Stimulated activated CD8-positive, alpha-beta memory T cell treated with anti-CD3 and anti-CD28 coated beads, Interleukin-15, amount 100 ng/mL, for 4 hours (primary cell): Measurements from ENCODE around the gene NEIL3.

Source experiments
- DNase-seq, 2 donors: peaks; one replicate each; pipeline ENCODE4 v3.0.0-alpha.2; 2020; ENCODE audit warnings: low read depth in 2 of 2

NEIL3 gene, protein sequence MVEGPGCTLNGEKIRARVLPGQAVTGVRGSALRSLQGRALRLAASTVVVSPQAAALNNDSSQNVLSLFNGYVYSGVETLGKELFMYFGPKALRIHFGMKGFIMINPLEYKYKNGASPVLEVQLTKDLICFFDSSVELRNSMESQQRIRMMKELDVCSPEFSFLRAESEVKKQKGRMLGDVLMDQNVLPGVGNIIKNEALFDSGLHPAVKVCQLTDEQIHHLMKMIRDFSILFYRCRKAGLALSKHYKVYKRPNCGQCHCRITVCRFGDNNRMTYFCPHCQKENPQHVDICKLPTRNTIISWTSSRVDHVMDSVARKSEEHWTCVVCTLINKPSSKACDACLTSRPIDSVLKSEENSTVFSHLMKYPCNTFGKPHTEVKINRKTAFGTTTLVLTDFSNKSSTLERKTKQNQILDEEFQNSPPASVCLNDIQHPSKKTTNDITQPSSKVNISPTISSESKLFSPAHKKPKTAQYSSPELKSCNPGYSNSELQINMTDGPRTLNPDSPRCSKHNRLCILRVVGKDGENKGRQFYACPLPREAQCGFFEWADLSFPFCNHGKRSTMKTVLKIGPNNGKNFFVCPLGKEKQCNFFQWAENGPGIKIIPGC

GRCh38 chr4:177309522-177310371 lies at the start of gene NEIL3:
TSS of gene NEIL3 (plus strand) at chr4:177309874. CDS start at chr4:177309954, 80 bp downstream.
- peak; percentile 83 to 91 for DNase-seq

DNA sequence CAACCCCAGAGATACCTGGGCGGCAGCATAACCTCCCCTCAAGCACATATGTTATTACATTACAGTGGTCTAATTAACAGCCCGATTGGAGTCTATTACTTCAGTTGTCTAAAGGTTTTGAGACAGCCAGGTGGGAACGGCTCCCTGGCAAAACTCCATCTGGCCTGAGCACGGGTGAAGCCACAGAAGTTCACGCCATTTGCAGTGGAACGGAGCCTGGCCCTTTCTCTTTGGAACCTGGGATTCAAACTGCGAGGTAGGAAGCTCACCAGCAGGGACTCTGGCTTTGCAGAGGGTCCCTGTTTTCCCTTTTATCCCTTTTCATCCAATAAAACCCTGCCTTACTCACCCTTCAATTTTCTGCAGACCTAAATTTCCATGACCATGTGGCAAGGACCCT lies 45.9 kb upstream of the NEIL3 start:
- DNase-seq, result no peak

DNA sequence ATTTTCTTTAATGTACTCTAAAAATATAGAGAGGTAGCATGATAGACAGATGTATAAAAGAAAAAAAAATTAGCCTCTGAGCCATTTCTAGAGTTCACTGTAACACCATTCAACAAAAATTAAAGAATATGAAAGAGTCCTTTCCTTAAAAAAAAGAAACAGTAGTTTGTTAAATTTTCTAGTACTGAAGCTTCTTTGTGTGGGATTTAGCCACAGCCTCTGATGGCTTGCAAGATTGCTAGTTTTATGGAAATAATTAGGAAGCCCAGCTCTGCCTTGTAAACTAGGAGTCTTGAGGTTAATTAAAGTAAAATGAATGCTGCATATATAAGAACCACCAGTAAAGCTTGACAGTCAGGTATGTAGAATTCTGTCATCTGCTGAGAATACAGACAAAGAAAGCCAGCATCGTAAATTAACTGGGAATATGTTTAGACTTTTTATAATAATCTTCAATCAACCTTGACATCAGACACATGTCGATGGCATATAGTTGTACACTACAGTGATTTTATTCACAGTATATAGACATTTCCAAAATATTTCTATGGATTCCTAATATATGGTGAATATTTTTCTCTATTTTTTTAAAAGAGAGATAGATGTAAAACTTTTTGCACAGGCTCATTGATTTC lies 44.8 kb upstream of the NEIL3 start:
- DNase-seq, result no peak

- no peak for DNase-seq
Observed at GRCh38 chr4:177265729-177266128, 43.9 kb upstream of the NEIL3 start.

DNA sequence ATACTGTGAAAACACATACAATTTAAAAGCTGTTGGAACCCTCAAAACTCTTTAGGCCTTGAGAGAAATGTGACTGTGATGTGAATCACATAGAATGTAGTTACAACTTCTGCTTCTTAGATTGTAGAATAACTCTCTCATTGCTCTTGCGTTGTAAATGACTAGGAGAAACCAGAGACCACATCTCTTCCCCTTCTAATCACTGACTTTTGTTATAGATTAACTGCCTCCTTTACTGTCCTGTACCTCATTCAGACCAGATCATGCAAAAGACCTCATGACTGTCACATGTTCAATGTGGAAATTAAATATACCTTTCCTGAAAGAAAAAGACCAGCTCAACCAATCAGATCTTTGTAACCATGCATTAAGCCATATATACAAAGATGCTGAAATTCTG lies 43.2 kb upstream of the NEIL3 start:
- DNase-seq, result no peak

GRCh38 chr4:177267911-177268310 lies 41.8 kb upstream of the NEIL3 start:
- DNase-seq, result no peak

GRCh38 chr4:177271091-177271490 lies 38.6 kb upstream of the NEIL3 start:
- DNase-seq, result no peak

GRCh38 chr4:177271915-177272766 lies 37.5 kb upstream of the NEIL3 start:
- no peak for DNase-seq

DNA sequence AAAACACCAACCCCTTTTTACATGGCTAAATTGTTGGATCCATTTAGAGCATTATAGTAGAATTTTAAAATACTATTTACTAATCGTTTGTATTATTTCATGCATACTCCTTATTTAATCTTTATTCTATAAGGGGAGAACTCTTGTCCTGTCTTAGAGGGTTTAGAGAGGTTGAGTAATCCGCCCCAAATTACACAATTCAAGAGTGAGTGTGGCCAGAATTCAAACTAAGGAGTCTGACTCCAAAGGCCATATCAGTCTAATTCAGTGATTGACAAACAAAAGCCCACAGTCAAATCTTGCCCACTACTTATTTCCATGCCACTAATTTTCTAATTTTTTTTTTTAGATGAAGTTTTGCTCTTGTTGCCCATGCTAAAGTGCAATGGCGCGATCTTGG lies 33.7 kb upstream of the NEIL3 start:
- no peak for DNase-seq

- no peak for DNase-seq
Observed at GRCh38 chr4:177281351-177281909, 28.2 kb upstream of the NEIL3 start.

DNA sequence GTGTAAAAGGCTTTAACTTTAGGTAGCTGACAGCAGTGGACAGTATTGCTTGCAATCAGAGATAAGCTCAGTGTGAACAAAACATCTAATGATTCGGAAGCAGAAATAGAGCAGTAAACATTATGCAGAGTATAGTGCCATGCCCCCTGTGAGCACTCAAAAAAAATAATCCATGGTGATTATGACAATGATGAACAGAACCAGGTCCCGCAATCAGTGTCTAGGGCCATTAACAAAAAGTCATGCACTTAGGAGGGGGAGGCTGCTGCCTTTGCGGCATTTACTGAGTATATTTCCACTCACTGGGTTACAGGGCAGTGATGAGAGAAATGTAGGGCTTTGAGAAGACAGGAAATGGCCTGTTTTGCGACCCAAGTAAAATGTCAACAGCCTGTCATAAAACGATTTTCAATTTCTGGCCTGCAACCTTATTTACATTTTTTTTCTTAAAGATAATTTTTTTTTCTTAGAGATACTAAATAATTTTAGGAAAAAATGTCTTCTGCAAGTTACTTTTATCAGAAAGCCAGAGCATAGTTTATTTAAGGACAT lies 27.3 kb upstream of the NEIL3 start:
- DNase-seq, result no peak

- DNase-seq, result no peak
Observed at GRCh38 chr4:177283167-177283566, 26.5 kb upstream of the NEIL3 start.

DNA sequence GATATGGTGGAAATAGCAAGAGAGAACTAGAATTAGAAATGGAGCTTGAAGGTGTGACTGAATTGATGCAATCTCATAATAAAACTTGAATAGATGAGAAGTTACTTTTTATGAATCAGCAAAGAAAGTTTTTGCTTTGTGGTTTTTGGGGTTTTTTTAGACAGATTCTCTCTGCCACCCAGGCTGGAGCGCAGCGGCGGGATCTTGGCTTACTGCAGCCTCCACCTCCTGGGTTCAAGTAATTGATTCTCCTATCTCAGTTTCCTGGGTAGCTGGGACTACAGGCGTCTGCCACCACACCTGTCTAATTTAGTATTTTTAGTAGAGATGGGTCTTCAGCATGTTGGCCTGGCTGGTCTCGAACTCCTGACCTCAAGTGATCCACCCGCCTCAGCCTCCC lies 23.7 kb upstream of the NEIL3 start:
- no peak for DNase-seq

- DNase-seq, result no peak
Observed at GRCh38 chr4:177287255-177287654, 22.4 kb upstream of the NEIL3 start.

DNA sequence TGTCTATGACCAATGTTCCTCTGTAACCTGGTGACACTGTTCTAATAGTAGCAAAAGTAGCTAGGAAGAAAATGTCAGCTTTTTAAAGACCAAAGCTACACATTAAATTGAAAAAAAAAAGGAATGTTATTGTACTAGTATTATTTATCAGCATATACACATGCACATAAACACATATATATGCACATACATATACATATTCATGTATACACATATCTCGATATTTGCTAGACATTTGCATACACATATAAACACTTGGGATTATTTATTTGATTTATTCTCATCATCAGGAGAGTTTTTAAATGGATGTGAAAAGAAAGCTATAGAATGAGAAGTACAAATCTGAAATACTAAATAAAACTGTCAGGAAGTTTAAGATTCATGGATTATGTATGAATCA lies 21.3 kb upstream of the NEIL3 start:
- DNase-seq, result no peak

- no peak for DNase-seq
Observed at GRCh38 chr4:177290780-177291179, 18.9 kb upstream of the NEIL3 start.

- DNase-seq, result no peak
Observed at GRCh38 chr4:177292171-177292570, 17.5 kb upstream of the NEIL3 start.

DNA sequence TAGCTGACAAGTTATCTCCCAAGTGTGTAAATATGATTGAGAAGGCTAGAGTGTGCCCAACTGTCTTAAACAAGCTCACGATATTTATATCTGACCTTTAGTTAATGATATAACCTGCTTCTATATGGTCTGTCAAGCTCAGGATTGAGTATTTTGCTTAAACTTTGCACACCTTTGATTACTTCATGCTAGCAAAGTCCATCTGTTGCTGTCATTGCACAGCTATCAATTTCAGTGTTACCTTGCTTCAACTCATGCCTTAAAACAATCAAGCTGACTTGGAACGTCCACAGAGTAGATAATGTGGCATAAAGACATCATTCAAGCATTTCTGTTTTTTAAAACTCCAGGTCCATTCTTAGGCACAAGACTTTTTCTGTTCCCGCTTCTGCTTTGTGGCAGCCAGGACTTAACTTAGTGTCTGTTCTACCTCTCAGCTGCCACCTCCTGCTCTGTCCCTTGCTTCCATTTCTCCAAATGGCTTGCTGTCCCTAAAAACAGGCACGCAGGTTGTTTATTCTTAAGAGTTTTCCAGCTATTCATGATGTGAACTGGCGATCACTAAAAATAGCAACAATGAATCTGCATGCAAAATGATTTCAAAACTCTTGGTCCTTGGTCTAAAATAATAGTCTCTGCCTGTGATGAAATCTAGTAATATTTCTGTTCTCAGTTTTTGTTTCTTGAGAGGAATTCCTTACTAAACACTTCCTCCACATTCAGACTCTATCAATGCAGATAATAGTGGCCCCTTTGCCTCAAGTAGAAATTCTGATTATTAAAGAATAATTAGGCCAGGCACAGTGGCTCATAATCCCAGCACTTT lies 16.3 kb upstream of the NEIL3 start:
- no peak for DNase-seq

DNA sequence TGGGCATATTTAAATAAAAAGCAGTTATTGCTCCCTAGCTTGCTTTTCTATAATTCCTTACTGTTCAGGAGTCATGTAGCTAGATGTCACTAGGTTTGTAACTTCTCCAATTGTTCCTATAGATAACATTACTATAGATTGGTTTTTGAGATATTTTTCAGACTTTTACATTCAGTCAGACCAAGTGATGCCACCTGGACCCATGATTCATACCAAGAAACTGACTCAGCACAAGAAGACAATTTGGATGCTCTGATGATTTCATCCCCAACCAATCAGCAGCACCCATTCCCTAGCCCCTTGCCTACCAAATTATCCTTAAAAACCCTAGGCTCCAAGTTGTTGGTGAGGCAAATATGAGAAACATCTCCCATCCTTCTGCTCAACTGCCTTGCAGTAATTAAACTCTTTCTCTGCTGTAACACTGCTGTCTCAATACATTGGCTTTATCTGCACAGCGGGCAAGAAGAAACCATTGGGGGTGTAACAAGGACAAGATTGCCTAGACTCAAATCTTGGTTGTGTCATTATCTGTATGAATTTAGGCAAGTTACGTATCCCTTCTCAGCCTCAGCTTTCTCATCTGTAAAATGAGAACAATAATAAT lies 11.8 kb upstream of the NEIL3 start:
- DNase-seq, result no peak
